Memory B cell (primary cell): Measurements from ENCODE around the gene C2orf92.
A peak's percentile ranks its signal among the peaks of the same experiment; 100 is the strongest.

Source experiments
- ATAC-seq: fragments of 150-1000 bp; cut with Tn5 transposase; 2 replicates; pipeline ENCODE4 v1.10.0; 2021; ENCODE audit warnings: low read depth, mild to moderate bottlenecking, moderate library complexity
- DNase-seq, 2 donors: peaks; one replicate each; pipeline ENCODE4 v3.0.0; 2022; ENCODE audit warnings: low spot score in 2 of 2
- H3K27ac Mint-ChIP-seq: one replicate; pipeline ENCODE4 v1.8.0; 2022; ENCODE audit warnings: mild to moderate bottlenecking, moderate library complexity, mixed read lengths
- H3K27me3 Mint-ChIP-seq: one replicate; pipeline ENCODE4 v1.8.0; 2022; ENCODE audit warnings: mixed read lengths
- H3K36me3 Mint-ChIP-seq: one replicate; pipeline ENCODE4 v1.8.0; 2022; ENCODE audit warnings: mild to moderate bottlenecking, mixed read lengths
- H3K4me1 Mint-ChIP-seq: one replicate; pipeline ENCODE4 v1.8.0; 2022; ENCODE audit warnings: mixed read lengths
- H3K4me3 Mint-ChIP-seq: one replicate; pipeline ENCODE4 v1.8.0; 2022; ENCODE audit warnings: mild to moderate bottlenecking, moderate library complexity, mixed read lengths
- H3K9me3 Mint-ChIP-seq: one replicate; pipeline ENCODE4 v1.8.0; 2022; ENCODE audit warnings: mixed read lengths

C2orf92 gene

DNA sequence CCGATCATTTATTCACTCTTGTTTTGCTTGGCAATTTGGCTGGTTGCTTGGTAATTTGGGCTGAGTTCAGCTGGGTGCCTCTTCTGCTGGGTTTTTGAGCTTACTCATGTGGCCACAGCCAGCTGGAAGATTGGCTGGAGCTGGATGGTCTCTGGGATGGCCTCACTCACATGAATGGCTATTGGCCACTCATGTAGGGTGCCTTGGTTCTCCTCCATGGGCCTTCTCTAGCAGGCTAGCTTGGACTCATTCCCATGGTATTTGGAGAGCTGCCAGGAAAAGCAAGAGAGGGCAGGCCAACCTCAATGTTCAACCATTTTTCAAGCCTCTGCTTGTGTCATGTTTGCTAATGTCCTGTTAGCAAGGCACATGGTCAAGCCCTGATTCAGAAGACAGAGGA, 60.7 kb downstream of the C2orf92 start:
- ATAC-seq (no peak), DNase-seq (no peak)
- peaks cover 11% of the 10 kb centered on the region for H3K27me3 Mint-ChIP-seq
- no peaks in the 10 kb centered on the region for H3K4me1 Mint-ChIP-seq
- H3K4me3 Mint-ChIP-seq = no peak overlapping the region
- no peak overlapping the region for H3K27ac Mint-ChIP-seq
- H3K36me3 Mint-ChIP-seq = peaks cover 9% of the 10 kb centered on the region
- no peaks in the 10 kb centered on the region for H3K9me3 Mint-ChIP-seq

DNA sequence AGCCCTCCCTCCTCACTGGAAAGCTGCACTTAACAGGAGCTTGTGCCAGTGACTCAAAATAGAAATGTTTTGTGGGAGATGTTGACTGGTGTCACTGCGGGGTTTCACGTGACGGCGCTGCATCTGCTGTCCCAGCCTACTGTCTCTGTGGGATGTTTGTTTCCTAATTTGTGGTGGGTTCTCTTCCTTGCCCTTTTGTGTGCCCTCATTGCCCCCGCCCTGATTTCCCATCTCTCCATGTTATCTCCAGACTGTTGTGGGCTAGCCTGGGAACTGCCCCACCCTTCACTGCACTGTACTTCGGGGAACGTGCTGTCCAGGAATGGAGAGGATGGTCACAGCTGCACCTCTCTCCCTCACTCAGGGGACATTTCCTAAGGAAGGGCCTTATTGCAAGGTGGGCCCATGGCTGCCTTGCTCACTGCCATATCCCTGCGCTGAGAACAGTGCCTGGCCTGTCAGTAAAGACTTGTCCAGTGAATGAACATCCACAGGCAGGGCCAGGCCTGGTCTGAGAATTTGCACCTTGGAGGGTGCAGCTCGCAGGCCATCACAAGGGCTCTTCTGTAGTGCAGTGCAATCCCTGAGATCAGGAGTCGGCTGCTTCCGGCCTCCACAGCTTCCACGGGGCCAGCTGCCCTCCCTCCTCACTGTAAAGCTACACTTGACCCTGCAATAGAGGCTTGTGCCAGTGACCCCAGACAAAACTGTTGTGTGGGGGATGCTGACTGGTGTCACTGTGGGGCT, 61.9 kb downstream of the C2orf92 start:
- no peaks in the 10 kb centered on the region for H3K9me3 Mint-ChIP-seq
- peaks cover 14% of the 10 kb centered on the region for H3K27me3 Mint-ChIP-seq
- peaks cover 9% of the 10 kb centered on the region for H3K36me3 Mint-ChIP-seq
- H3K4me1 Mint-ChIP-seq = no peaks in the 10 kb centered on the region
- DNase-seq = no peak
- ATAC-seq = no peak
- H3K27ac Mint-ChIP-seq = no peak overlapping the region
- H3K4me3 Mint-ChIP-seq = no peak overlapping the region

DNA sequence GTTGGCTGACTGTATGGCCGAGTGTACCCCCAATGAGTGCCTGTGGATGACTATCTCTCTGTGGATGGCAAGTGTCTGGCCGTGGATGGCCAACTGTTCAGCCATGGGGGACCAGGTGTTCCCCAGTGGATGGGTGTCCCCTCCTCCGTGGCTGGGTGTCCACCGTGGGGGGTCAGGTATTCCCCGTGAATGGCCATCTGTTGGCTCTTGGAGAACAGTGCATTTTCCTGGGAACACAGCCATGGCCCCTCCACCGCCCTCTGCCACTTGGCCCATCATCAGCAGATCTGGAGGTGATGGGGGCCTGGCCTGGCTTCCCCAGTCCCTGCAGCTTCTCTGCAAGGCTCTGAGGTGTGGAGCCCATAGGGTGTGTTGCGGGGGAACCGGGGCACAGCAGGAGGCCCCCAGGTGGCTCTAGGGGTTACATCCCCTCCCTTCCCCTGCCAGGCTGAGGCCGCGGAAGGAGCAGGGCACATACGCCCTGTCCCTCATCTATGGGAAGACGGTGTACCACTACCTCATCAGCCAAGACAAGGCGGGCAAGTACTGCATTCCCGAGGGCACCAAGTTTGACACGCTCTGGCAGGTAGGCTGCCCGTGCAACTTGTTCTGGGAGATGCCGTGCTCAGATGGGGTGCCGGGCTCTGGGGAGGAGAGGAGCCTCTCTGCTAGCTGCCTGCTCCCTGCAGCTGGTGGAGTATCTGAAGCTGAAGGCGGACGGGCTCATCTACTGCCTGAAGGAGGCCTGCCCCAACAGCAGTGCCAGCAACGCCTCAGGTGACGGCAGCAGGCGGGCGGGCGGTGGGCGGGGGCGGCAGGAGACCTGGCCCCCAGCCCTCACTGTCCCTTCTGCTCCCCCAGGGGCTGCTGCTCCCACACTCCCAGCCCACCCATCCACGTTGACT, 63.2 kb downstream of the C2orf92 start:
- Mint-ChIP-seq H3K36me3 (peaks cover 6% of the 10 kb centered on the region), H3K4me1 (no peaks in the 10 kb centered on the region), H3K9me3 (no peaks in the 10 kb centered on the region), H3K27me3 (peaks cover 13% of the 10 kb centered on the region), H3K4me3 (no peak overlapping the region), H3K27ac (peak overlapping the region; percentile 39)
- ATAC-seq (no peak), DNase-seq (no peak)

DNA sequence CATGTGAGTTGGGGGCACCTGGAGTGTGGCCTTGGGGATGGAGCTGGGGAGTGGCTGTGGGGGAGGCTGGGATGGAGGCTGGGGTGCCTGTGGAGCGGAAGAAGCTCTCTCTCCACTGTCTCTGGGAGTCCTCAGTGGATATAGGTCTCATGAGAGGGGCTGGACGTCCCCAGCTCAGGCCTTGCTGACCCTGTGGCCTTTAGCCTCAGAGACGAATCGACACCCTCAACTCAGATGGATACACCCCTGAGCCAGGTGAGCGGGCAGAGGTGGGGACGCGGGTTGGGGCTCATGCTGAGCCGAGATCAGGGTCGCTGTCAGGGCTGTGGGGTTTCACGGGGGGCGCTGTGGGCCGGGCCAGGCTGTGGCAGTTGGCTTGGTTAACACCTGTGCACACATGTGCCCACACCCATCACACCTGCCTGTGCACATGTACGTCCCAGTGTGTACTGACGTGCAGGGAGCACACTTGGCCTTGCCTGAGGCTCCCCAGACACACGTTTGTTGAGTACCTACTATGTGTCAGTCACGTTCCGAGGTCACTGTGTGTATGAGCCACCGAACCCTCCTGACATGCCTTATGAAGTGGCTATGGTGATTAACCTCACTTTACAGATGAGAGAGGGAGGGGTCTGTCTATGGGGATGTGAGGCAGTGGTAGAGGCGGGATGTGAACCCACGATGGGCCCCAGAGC, 64.0 kb downstream of the C2orf92 start:
- Mint-ChIP-seq H3K4me1 (no peaks in the 10 kb centered on the region), H3K4me3 (no peak overlapping the region), H3K27ac (no peak overlapping the region), H3K9me3 (no peaks in the 10 kb centered on the region), H3K36me3 (peaks cover 6% of the 10 kb centered on the region), H3K27me3 (peaks cover 15% of the 10 kb centered on the region)
- DNase-seq (no peak), ATAC-seq (no peak)

DNA sequence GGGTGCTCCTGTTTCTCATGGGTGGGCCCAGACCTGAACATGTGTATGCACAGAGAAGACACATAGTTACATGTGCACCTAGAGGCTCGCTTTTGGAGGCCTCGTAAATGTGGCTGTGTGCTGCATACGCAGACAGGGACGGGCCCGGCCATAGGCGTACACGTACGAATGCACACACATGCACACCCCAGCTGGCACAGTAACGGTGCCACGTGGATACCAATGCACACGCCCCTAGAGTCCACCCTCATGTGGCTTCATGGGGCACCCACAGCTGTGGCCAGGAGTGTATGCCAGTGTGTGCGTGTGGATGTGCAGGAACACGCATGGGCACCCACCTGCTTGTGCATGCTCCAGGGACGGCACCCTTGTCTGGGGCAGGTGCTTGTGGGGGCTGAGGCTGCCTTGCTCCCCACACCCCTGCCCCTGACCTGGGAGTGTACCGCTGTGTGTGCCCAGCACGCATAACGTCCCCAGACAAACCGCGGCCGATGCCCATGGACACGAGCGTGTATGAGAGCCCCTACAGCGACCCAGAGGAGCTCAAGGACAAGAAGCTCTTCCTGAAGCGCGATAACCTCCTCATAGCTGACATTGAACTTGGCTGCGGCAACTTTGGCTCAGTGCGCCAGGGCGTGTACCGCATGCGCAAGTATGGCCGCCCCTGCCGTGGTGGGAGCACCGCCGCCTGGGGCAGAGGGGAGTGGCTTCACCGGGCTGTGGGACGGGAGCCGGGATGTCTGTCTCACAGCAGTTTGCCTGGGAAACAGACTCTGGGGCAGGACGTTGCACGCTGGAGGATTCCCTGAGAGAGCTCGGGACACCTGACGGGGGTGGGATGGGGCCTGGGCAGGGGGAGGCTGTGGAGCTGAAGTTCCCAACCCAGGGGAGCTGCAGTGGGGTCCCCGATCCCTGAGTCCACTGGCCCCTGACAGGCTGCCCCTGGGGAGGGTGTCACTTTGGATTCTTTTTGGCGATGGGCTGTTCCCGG, 64.8 kb downstream of the C2orf92 start:
- DNase-seq (no peak), ATAC-seq (no peak)
- H3K4me1 Mint-ChIP-seq = no peaks in the 10 kb centered on the region
- H3K9me3 Mint-ChIP-seq = no peaks in the 10 kb centered on the region
- peaks cover 15% of the 10 kb centered on the region for H3K27me3 Mint-ChIP-seq
- peaks cover 6% of the 10 kb centered on the region for H3K36me3 Mint-ChIP-seq
- H3K4me3 Mint-ChIP-seq = no peak overlapping the region
- no peak overlapping the region for H3K27ac Mint-ChIP-seq

DNA sequence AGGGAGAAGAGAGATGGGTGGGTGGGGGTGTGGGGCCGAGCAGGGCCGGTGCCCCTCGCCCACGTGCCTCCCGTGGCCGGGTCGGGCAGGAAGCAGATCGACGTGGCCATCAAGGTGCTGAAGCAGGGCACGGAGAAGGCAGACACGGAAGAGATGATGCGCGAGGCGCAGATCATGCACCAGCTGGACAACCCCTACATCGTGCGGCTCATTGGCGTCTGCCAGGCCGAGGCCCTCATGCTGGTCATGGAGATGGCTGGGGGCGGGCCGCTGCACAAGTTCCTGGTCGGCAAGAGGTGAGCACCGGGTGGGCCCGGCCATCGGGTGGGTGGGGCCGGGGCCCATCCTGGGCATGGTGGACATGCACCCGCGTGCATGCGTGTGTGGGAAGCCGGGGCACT, 65.6 kb downstream of the C2orf92 start:
- Mint-ChIP-seq H3K27me3 (peaks cover 15% of the 10 kb centered on the region), H3K27ac (no peak overlapping the region), H3K4me3 (no peak overlapping the region), H3K4me1 (no peaks in the 10 kb centered on the region), H3K36me3 (peaks cover 5% of the 10 kb centered on the region), H3K9me3 (no peaks in the 10 kb centered on the region)
- DNase-seq (no peak), ATAC-seq (no peak)

DNA sequence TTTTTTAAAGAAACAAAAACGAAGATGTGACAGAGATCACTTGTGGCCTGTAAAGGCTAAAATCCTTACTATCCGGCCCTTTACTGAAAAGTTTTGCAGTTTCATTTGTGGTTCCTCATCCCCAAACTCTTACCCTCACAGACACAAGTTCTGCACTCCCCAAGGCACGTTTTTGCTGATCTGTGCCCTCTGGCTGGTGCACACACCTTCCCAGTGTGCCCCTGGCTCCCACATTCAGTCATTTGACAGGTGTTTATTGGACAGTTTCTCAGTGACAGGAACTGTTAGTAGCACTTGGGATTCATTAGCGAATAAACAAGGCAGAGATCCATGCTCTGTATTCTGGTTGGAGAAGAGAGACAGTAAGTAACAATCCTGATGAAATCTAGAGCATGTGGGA, 66.7 kb downstream of the C2orf92 start:
- peaks cover 15% of the 10 kb centered on the region for H3K27me3 Mint-ChIP-seq
- peaks cover 3% of the 10 kb centered on the region for H3K36me3 Mint-ChIP-seq
- H3K27ac Mint-ChIP-seq = no peak overlapping the region
- DNase-seq (no peak), ATAC-seq (no peak)
- H3K4me3 Mint-ChIP-seq = no peak overlapping the region
- H3K9me3 Mint-ChIP-seq = no peaks in the 10 kb centered on the region
- H3K4me1 Mint-ChIP-seq = peaks cover 2% of the 10 kb centered on the region

DNA sequence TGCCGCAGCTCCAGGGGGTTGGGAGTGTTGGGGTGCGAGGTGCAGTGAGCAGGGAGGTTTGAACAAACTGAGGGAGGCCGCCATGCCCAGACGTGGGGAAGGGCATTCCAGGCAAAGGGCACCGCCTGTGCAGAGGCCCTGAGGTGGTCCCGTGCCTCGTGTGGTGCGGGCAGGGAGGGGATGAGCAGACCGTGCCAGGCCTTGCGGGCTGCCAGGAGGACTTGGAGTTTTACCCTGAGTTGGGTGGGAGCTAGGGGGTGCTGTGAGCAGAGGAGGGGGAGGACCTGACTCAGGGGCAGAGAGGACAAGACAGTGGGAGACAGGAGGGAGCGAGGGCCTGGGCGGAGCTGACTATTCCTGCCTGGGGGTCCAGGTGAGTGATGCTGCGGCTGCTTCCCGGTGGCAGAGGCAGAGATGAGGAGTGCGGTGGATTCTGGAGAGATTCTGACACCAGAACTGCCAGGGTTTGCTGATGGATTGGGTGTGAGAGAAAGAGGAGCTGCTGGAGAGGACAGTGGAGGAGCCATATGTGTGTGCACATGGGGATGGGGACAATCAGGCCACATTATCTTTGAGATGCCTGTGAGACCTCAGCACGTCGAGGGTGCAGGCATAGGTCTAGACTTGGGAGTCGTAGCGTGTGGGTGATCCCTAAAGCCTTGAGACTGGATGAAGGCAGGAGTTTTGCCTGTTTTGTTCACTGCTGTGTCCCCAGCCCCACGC, 67.3 kb downstream of the C2orf92 start:
- no peak for ATAC-seq
- H3K36me3 Mint-ChIP-seq = no peaks in the 10 kb centered on the region
- DNase-seq = no peak
- H3K27me3 Mint-ChIP-seq = peaks cover 9% of the 10 kb centered on the region
- peaks cover 3% of the 10 kb centered on the region for H3K4me1 Mint-ChIP-seq
- no peak overlapping the region for H3K27ac Mint-ChIP-seq
- no peak overlapping the region for H3K4me3 Mint-ChIP-seq
- H3K9me3 Mint-ChIP-seq = no peaks in the 10 kb centered on the region

DNA sequence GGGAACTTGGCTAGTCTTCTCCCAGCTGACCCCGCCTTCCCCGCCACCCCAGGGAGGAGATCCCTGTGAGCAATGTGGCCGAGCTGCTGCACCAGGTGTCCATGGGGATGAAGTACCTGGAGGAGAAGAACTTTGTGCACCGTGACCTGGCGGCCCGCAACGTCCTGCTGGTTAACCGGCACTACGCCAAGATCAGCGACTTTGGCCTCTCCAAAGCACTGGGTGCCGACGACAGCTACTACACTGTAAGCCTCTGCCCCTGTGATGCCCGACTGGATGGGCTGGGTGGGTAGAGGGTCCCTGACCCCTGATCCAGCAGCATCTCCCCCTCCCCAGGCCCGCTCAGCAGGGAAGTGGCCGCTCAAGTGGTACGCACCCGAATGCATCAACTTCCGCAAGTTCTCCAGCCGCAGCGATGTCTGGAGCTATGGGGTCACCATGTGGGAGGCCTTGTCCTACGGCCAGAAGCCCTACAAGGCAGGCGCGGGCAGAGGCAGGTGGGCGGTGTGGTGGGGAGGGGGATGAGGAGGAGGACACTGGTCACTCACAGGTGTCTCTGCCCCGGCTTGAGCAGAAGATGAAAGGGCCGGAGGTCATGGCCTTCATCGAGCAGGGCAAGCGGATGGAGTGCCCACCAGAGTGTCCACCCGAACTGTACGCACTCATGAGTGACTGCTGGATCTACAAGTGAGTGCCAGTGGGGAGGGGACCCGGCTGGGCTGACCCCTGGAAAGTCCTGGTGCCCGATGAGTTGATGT, 68.1 kb downstream of the C2orf92 start:
- ATAC-seq = no peak
- Mint-ChIP-seq H3K27ac (no peak overlapping the region), H3K36me3 (no peaks in the 10 kb centered on the region), H3K27me3 (peaks cover 7% of the 10 kb centered on the region), H3K4me1 (peaks cover 7% of the 10 kb centered on the region), H3K4me3 (no peak overlapping the region), H3K9me3 (no peaks in the 10 kb centered on the region)
- DNase-seq = no peak

DNA sequence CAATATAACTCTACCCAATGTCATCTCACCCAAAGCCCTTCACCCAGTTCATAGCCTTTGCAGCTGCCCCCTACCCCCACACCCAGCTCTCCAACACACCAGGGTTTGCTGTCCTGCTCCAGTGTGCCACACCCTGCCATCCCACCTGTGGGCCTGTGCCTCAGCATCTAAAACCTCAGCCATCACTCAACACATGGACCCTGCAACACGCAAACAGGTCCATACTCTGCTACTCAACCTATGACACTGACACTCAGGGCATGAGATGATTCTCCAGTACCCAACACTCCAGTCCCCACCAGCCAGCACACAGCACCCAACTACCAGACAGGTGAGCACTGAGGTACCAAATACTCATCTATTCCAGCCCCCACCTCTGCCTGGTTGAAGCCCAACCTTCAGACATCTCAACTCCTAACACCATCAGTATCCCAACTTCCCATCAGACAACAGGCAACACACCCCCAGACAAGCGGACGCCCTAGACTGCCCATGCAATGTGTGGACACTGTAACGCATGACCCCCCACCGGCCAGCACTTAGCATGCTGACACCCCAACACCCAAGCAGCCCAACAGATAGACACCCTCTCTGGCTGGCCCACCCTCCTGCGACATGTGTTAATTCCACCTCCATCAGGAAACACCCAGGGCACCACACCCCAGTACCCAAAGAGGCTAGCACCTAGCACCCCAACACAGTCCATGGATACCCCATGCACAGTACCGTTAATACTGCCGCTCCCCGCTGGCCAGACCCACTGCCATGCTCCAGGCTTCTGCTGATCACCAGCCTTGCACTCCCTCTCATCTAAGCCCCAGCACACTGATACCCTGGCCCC, 68.9 kb downstream of the C2orf92 start:
- H3K4me1 Mint-ChIP-seq = peaks cover 8% of the 10 kb centered on the region
- no peak overlapping the region for H3K27ac Mint-ChIP-seq

DNA sequence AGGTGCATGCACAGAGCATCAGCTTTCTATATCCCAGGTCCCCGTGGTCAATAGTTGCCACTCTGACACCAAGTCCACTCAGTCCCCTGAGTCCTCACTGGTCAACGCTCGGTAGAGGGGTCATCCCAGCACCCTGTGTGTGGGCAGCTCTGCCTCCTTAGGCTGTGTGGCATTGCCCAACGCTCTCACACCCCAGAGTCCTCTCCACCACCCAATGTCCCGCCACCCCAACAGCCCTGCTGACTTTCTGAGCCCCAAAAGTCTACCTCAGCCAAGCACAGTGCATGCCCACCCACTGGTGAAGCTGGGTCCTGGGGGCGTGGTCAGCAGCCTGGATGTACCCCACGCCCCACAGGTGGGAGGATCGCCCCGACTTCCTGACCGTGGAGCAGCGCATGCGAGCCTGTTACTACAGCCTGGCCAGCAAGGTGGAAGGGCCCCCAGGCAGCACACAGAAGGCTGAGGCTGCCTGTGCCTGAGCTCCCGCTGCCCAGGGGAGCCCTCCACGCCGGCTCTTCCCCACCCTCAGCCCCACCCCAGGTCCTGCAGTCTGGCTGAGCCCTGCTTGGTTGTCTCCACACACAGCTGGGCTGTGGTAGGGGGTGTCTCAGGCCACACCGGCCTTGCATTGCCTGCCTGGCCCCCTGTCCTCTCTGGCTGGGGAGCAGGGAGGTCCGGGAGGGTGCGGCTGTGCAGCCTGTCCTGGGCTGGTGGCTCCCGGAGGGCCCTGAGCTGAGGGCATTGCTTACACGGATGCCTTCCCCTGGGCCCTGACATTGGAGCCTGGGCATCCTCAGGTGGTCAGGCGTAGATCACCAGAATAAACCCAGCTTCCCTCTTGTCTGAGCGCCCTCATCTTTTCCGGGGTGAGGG, 69.7 kb downstream of the C2orf92 start:
- no peak overlapping the region for H3K4me3 Mint-ChIP-seq
- H3K27ac Mint-ChIP-seq = no peak overlapping the region
- no peak for ATAC-seq
- no peak for DNase-seq
- H3K9me3 Mint-ChIP-seq = no peaks in the 10 kb centered on the region
- H3K4me1 Mint-ChIP-seq = peaks cover 8% of the 10 kb centered on the region
- peaks cover 5% of the 10 kb centered on the region for H3K27me3 Mint-ChIP-seq
- peaks cover 5% of the 10 kb centered on the region for H3K36me3 Mint-ChIP-seq

More for the DNA sequence above, 68.9 kb downstream of the C2orf92 start:
- DNase-seq (no peak), ATAC-seq (no peak)
- peaks cover 7% of the 10 kb centered on the region for H3K27me3 Mint-ChIP-seq
- H3K9me3 Mint-ChIP-seq = no peaks in the 10 kb centered on the region
- no peak overlapping the region for H3K4me3 Mint-ChIP-seq
- H3K36me3 Mint-ChIP-seq = no peaks in the 10 kb centered on the region
